HepG2 (cell line): ENCODE data around the gene TFPI. TPM values are rescaled to one million over a fixed set of nuclear protein-coding genes. Genes with fewer than 3 reads are reported as not detected.

Experiments used
- BRD4 ChIP-seq: sonication (generic); formaldehyde crosslinking; IDR thresholded peaks from 2 replicates; pipeline ENCODE4 v1.4.0; 2020; ENCODE audit warnings: missing genetic modification reagents
- CEBPZ ChIP-seq: IDR thresholded peaks from 2 replicates; pipeline ENCODE4 v1.6.1; 2012; ENCODE audit warnings: low read length, improper control_type of control experiment
- FOXP1 ChIP-seq, 2 experiments: fragments of 450-650 bp in 1 of 2; IDR thresholded peaks; 2 replicates each; pipeline ENCODE4 v1.6.1; 2017 to 2018; ENCODE audit warnings: antibody characterized with exemption in 1 of 2
- GATA4 ChIP-seq: sonication (generic); IDR thresholded peaks from 2 replicates; pipeline ENCODE4 v1.6.1; 2016; ENCODE audit warnings: antibody characterized with exemption, low read depth, borderline replicate concordance
- HOXA7 ChIP-seq: sonication (generic); formaldehyde crosslinking; IDR thresholded peaks from 2 replicates; pipeline ENCODE4 v1.8.1; 2022; ENCODE audit warnings: mild to moderate bottlenecking, missing genetic modification reagents, moderate library complexity
- KDM1A ChIP-seq: IDR thresholded peaks from 2 replicates; pipeline ENCODE4 v1.6.1; 2016; ENCODE audit warnings: missing compliant biosample characterization
- MED13 ChIP-seq: sonication (generic); formaldehyde crosslinking; IDR thresholded peaks from 2 replicates; pipeline ENCODE4 v1.5.0; 2020; ENCODE audit warnings: missing genetic modification reagents
- MIXL1 ChIP-seq: IDR thresholded peaks from 2 replicates; pipeline ENCODE4 v1.6.1; 2016
- NCOA2 ChIP-seq: sonication (generic); formaldehyde crosslinking; IDR thresholded peaks from 2 replicates; pipeline ENCODE4 v1.8.0; 2022; ENCODE audit warnings: inconsistent platforms
- NCOA5 ChIP-seq: sonication (generic); formaldehyde crosslinking; IDR thresholded peaks from 2 replicates; pipeline ENCODE4 v1.4.0; 2020; ENCODE audit warnings: missing genetic modification reagents
- SNAI1 ChIP-seq: sonication (generic); formaldehyde crosslinking; IDR thresholded peaks from 2 replicates; pipeline ENCODE4 v1.5.0; 2020; ENCODE audit warnings: mild to moderate bottlenecking, missing genetic modification reagents, borderline replicate concordance
- ZBED4 ChIP-seq: sonication (generic); formaldehyde crosslinking; IDR thresholded peaks from 2 replicates; pipeline ENCODE4 v1.4.0; 2020; ENCODE audit warnings: missing genetic modification reagents, borderline replicate concordance
- ZNF143 ChIP-seq: sonication (generic); formaldehyde crosslinking; IDR thresholded peaks from 2 replicates; pipeline ENCODE4 v1.4.0; 2020; ENCODE audit warnings: missing genetic modification reagents
- ZNF510 ChIP-seq: sonication (generic); formaldehyde crosslinking; IDR thresholded peaks from 2 replicates; pipeline ENCODE4 v1.4.0; 2020; ENCODE audit warnings: low read depth, mild to moderate bottlenecking, missing genetic modification reagents
- ZNF572 ChIP-seq: sonication (generic); formaldehyde crosslinking; IDR thresholded peaks from 2 replicates; pipeline ENCODE4 v1.5.1; 2020; ENCODE audit warnings: mild to moderate bottlenecking, missing genetic modification reagents
- polyA plus RNA-seq, 8 experiments: library from polyadenylated mRNA; depleted of rRNA in 3 of 8; stranded (reverse) in 7 of 8; unstranded in 1 of 8; fragments of >200 nt; fragmentation: Illumina TruSeq in 4 of 8; extraction: Trizol in 4 of 8; gene quantifications; 2 replicates each; pipeline versions ENCODE4 v1.2.1 to v1.2.3, GENCODE V29; 2011 to 2016; ENCODE audit warnings: low read depth in 4 of 8, missing spikeins in 1 of 8, mixed read lengths in 1 of 8; ENCODE audit not compliant: insufficient read depth in 1 of 8
- total RNA-seq, 5 experiments: library from RNA; depleted of rRNA; stranded (reverse); fragments of >200 nt; fragmentation: Illumina TruSeq; extraction: Trizol; gene quantifications; 2 replicates each; pipeline ENCODE4 v1.2.3, GENCODE V29; 2016; ENCODE audit warnings: low read depth in 1 of 5
- TF ChIP-seq, protein P1 (sequence below): sonication (generic); formaldehyde crosslinking; IDR thresholded peaks from 2 replicates; pipeline ENCODE4 v1.4.0; 2020; ENCODE audit warnings: missing genetic modification reagents
- TF ChIP-seq, protein P2 (sequence below): sonication (generic); formaldehyde crosslinking; IDR thresholded peaks from 2 replicates; pipeline ENCODE4 v1.8.0; 2022; ENCODE audit warnings: low read depth, missing genetic modification reagents

Gene TFPI
- total and polyA plus RNA-seq, 2 of the 13 experiments (the other 11 are each of a cell fraction or from before 2014, with no cell fraction given), result 301 to 436 TPM

GRCh38 chr2:187541086-187542085 is 12.8 kb downstream of the TFPI start (continued):
- no peak for TF ChIP-seq ZNF572 (CRISPR knock-in tag)
- TF ChIP-seq MED13 (CRISPR knock-in tag), result peak; percentile 95
- TF ChIP-seq ZNF143 (CRISPR knock-in tag), result no peak
- TF ChIP-seq, protein P1, sequence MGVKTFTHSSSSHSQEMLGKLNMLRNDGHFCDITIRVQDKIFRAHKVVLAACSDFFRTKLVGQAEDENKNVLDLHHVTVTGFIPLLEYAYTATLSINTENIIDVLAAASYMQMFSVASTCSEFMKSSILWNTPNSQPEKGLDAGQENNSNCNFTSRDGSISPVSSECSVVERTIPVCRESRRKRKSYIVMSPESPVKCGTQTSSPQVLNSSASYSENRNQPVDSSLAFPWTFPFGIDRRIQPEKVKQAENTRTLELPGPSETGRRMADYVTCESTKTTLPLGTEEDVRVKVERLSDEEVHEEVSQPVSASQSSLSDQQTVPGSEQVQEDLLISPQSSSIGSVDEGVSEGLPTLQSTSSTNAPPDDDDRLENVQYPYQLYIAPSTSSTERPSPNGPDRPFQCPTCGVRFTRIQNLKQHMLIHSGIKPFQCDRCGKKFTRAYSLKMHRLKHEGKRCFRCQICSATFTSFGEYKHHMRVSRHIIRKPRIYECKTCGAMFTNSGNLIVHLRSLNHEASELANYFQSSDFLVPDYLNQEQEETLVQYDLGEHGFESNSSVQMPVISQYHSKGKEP (CRISPR knock-in tag), result no peak
- no peak for TF ChIP-seq ZNF510 (CRISPR knock-in tag)
- no peak for TF ChIP-seq SNAI1
- TF ChIP-seq ZBED4, result peak; percentile 48; the same call in 1 of the 2 replicates
- peak; percentile 96 for TF ChIP-seq MIXL1 (CRISPR knock-in tag)
- no peak for TF ChIP-seq CEBPZ
- TF ChIP-seq GATA4, result peak; percentile 97
- TF ChIP-seq HOXA7, result no peak
- TF ChIP-seq BRD4 (CRISPR knock-in tag), result 0 out of 2 replicates have a peak, but pooled peaks have one; percentile 81
- peak; percentile 67; the same call in 1 of the 2 replicates for TF ChIP-seq NCOA5 (CRISPR knock-in tag)
- TF ChIP-seq, protein P2, sequence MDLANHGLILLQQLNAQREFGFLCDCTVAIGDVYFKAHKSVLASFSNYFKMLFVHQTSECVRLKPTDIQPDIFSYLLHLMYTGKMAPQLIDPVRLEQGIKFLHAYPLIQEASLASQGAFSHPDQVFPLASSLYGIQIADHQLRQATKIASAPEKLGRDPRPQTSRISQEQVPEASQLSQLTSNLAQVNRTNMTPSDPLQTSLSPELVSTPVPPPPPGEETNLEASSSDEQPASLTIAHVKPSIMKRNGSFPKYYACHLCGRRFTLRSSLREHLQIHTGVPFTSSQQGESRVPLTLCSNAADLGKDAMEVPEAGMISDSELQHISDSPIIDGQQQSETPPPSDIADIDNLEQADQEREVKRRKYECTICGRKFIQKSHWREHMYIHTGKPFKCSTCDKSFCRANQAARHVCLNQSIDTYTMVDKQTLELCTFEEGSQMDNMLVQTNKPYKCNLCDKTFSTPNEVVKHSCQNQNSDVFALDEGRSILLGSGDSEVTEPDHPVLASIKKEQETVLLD, result no peak
- no peak for TF ChIP-seq KDM1A (CRISPR knock-in tag)
- TF ChIP-seq FOXP1 (IDR thresholded peaks at IDR 0.05), result peak; percentile 97
- TF ChIP-seq FOXP1 (CRISPR knock-in tag; IDR thresholded peaks at IDR 0.05), result peak; percentile 100
- peak; percentile 97 for TF ChIP-seq NCOA2
